ENCODE results near the gene CATSPER3. TPM values are rescaled to one million over a fixed set of nuclear protein-coding genes. Genes with fewer than 3 reads are reported as not detected.

CATSPER3 gene
- total and polyA plus RNA-seq, 2 donors from 2014 or later = 1.4 TPM

DNA sequence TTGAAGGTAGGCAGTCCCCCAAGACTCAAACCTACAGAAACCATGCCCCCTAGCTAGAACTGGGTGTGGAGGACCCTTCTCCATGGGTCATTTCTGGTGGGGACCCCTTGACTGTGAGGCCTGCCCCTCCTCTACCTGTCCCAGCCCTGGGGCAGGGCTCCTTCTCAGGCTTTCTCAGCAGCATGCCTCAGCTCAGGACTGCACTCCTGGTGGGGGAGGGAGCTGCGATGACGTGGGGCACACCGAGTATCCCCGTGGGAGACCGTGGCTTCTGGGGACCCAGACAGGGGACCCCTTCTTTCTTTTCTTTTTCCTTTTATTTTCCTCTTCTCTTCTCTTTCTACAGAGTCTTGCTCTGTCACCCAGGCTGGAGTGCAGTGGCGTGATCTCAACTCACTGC lies 93.3 kb downstream of the CATSPER3 start:
- no peak overlapping the region for H3K27ac ChIP-seq (ENCODE audit: low read depth in 2 of 2, low read length in 2 of 2)
- DNase-seq = peak in 1 of 5 donors; percentile 52
- intact Hi-C loops (cut with DNase I) = no loop called here
- H3K27me3 ChIP-seq (ENCODE audit: control insufficient read depth, insufficient read depth, low read length) = no peaks in the 10 kb centered on the region
- H3K4me1 ChIP-seq (ENCODE audit: control insufficient read depth in 2 of 3, insufficient read depth in 2 of 3, low read depth in 1 of 3, low read length in 3 of 3) = no peaks in the 10 kb centered on the region
- no peak overlapping the region for H3K9ac ChIP-seq (ENCODE audit: low read length in 3 of 3)
- no peaks in the 10 kb centered on the region for H3K9me3 ChIP-seq (ENCODE audit: control insufficient read depth in 2 of 3, insufficient read depth in 1 of 3, low read length in 3 of 3)
- H3K36me3 ChIP-seq (ENCODE audit: control insufficient read depth in 2 of 3, insufficient read depth in 3 of 3, low read length in 3 of 3) = no peaks in the 10 kb centered on the region
- FAIRE-seq = no peak
- H3K4me3 ChIP-seq (ENCODE audit: low read length in 3 of 3) = no peak overlapping the region
- TF ChIP-seq, protein P1, sequence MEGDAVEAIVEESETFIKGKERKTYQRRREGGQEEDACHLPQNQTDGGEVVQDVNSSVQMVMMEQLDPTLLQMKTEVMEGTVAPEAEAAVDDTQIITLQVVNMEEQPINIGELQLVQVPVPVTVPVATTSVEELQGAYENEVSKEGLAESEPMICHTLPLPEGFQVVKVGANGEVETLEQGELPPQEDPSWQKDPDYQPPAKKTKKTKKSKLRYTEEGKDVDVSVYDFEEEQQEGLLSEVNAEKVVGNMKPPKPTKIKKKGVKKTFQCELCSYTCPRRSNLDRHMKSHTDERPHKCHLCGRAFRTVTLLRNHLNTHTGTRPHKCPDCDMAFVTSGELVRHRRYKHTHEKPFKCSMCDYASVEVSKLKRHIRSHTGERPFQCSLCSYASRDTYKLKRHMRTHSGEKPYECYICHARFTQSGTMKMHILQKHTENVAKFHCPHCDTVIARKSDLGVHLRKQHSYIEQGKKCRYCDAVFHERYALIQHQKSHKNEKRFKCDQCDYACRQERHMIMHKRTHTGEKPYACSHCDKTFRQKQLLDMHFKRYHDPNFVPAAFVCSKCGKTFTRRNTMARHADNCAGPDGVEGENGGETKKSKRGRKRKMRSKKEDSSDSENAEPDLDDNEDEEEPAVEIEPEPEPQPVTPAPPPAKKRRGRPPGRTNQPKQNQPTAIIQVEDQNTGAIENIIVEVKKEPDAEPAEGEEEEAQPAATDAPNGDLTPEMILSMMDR (IDR thresholded peaks at IDR 0.05; ENCODE audit: borderline replicate concordance, extremely low read depth, insufficient read depth) = no peak

Small RNAs within 50 kb of the gene (microRNA-seq; reads per million reads assigned to microRNA genes)
- not detected for gene MIR4461

Other genes with a start within 250 kb of the CATSPER3 start
- gene CAMLG, start 229.4 kb upstream of the CATSPER3 start, total RNA-seq = 22.9 TPM
- 47.0 TPM for gene CAMLG, start 229.4 kb upstream of the CATSPER3 start, polyA plus RNA-seq (ENCODE audit: insufficient read depth, low read depth, low replicate concordance)
- 39.7 TPM for gene DDX46, start 209.1 kb upstream of the CATSPER3 start, total RNA-seq
- 11.3 TPM for gene DDX46, start 209.1 kb upstream of the CATSPER3 start, polyA plus RNA-seq (ENCODE audit: insufficient read depth, low read depth, low replicate concordance)
- 46.1 TPM for gene C5orf24, start 121.9 kb upstream of the CATSPER3 start, total RNA-seq
- 18.2 TPM for gene C5orf24, start 121.9 kb upstream of the CATSPER3 start, polyA plus RNA-seq (ENCODE audit: insufficient read depth, low read depth, low replicate concordance)
- gene TXNDC15, start 93.5 kb upstream of the CATSPER3 start, total RNA-seq = 78.0 TPM
- 87.3 TPM for gene TXNDC15, start 93.5 kb upstream of the CATSPER3 start, polyA plus RNA-seq (ENCODE audit: insufficient read depth, low read depth, low replicate concordance)
- gene PCBD2, start 62.8 kb upstream of the CATSPER3 start, total RNA-seq = 19.2 TPM
- gene PCBD2, start 62.8 kb upstream of the CATSPER3 start, polyA plus RNA-seq (ENCODE audit: insufficient read depth, low read depth, low replicate concordance) = 8.4 TPM
- gene PITX1, start 66.3 kb downstream of the CATSPER3 start, total RNA-seq = not detected
- not detected for gene PITX1, start 66.3 kb downstream of the CATSPER3 start, polyA plus RNA-seq (ENCODE audit: insufficient read depth, low read depth, low replicate concordance)